ENCODE data around the gene CRTAC1. TPM values are rescaled to one million over a fixed set of nuclear protein-coding genes. Genes with fewer than 3 reads are reported as not detected.

Gene CRTAC1
- total and polyA plus RNA-seq, 2 experiments from 2014 or later: 0.47 to 1.2 TPM

GRCh38 chr10:97923476-97923875, 106.9 kb downstream of the CRTAC1 start (continued):
- TF ChIP-seq, protein P1, sequence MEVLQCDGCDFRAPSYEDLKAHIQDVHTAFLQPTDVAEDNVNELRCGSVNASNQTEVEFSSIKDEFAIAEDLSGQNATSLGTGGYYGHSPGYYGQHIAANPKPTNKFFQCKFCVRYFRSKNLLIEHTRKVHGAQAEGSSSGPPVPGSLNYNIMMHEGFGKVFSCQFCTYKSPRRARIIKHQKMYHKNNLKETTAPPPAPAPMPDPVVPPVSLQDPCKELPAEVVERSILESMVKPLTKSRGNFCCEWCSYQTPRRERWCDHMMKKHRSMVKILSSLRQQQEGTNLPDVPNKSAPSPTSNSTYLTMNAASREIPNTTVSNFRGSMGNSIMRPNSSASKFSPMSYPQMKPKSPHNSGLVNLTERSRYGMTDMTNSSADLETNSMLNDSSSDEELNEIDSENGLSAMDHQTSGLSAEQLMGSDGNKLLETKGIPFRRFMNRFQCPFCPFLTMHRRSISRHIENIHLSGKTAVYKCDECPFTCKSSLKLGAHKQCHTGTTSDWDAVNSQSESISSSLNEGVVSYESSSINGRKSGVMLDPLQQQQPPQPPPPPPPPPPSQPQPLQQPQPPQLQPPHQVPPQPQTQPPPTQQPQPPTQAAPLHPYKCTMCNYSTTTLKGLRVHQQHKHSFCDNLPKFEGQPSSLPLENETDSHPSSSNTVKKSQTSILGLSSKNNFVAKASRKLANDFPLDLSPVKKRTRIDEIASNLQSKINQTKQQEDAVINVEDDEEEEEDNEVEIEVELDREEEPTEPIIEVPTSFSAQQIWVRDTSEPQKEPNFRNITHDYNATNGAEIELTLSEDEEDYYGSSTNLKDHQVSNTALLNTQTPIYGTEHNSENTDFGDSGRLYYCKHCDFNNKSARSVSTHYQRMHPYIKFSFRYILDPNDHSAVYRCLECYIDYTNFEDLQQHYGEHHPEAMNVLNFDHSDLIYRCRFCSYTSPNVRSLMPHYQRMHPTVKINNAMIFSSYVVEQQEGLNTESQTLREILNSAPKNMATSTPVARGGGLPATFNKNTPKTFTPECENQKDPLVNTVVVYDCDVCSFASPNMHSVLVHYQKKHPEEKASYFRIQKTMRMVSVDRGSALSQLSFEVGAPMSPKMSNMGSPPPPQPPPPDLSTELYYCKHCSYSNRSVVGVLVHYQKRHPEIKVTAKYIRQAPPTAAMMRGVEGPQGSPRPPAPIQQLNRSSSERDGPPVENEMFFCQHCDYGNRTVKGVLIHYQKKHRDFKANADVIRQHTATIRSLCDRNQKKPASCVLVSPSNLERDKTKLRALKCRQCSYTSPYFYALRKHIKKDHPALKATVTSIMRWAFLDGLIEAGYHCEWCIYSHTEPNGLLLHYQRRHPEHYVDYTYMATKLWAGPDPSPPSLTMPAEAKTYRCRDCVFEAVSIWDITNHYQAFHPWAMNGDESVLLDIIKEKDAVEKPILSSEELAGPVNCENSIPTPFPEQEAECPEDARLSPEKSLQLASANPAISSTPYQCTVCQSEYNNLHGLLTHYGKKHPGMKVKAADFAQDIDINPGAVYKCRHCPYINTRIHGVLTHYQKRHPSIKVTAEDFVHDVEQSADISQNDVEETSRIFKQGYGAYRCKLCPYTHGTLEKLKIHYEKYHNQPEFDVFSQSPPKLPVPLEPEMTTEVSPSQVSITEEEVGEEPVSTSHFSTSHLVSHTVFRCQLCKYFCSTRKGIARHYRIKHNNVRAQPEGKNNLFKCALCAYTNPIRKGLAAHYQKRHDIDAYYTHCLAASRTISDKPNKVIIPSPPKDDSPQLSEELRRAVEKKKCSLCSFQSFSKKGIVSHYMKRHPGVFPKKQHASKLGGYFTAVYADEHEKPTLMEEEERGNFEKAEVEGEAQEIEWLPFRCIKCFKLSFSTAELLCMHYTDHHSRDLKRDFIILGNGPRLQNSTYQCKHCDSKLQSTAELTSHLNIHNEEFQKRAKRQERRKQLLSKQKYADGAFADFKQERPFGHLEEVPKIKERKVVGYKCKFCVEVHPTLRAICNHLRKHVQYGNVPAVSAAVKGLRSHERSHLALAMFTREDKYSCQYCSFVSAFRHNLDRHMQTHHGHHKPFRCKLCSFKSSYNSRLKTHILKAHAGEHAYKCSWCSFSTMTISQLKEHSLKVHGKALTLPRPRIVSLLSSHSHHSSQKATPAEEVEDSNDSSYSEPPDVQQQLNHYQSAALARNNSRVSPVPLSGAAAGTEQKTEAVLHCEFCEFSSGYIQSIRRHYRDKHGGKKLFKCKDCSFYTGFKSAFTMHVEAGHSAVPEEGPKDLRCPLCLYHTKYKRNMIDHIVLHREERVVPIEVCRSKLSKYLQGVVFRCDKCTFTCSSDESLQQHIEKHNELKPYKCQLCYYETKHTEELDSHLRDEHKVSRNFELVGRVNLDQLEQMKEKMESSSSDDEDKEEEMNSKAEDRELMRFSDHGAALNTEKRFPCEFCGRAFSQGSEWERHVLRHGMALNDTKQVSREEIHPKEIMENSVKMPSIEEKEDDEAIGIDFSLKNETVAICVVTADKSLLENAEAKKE (CRISPR knock-in tag; IDR thresholded peaks at IDR 0.05): no peak
- TF ChIP-seq EZH2phosphoT487 (IDR thresholded peaks at IDR 0.05; ENCODE audit: unreplicated experiment) (no peak), ZNF331 (CRISPR knock-in tag; IDR thresholded peaks at IDR 0.05; ENCODE audit: low read depth) (no peak), JUNB (IDR thresholded peaks at IDR 0.05; ENCODE audit: unreplicated experiment) (no peak), POLR2AphosphoS5 (IDR thresholded peaks at IDR 0.05; ENCODE audit: low read depth) (no peak), ZNF114 (CRISPR knock-in tag; IDR thresholded peaks at IDR 0.05) (no peak), STAT1 (IDR thresholded peaks at IDR 0.05; ENCODE audit: unreplicated experiment) (no peak), NANOG (IDR thresholded peaks at IDR 0.05; ENCODE audit: borderline replicate concordance) (no peak)
- TF ChIP-seq, protein P2, sequence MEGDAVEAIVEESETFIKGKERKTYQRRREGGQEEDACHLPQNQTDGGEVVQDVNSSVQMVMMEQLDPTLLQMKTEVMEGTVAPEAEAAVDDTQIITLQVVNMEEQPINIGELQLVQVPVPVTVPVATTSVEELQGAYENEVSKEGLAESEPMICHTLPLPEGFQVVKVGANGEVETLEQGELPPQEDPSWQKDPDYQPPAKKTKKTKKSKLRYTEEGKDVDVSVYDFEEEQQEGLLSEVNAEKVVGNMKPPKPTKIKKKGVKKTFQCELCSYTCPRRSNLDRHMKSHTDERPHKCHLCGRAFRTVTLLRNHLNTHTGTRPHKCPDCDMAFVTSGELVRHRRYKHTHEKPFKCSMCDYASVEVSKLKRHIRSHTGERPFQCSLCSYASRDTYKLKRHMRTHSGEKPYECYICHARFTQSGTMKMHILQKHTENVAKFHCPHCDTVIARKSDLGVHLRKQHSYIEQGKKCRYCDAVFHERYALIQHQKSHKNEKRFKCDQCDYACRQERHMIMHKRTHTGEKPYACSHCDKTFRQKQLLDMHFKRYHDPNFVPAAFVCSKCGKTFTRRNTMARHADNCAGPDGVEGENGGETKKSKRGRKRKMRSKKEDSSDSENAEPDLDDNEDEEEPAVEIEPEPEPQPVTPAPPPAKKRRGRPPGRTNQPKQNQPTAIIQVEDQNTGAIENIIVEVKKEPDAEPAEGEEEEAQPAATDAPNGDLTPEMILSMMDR (conservative IDR thresholded peaks at IDR 0.05; ENCODE audit: low read depth in 2 of 2): no peak

DNA sequence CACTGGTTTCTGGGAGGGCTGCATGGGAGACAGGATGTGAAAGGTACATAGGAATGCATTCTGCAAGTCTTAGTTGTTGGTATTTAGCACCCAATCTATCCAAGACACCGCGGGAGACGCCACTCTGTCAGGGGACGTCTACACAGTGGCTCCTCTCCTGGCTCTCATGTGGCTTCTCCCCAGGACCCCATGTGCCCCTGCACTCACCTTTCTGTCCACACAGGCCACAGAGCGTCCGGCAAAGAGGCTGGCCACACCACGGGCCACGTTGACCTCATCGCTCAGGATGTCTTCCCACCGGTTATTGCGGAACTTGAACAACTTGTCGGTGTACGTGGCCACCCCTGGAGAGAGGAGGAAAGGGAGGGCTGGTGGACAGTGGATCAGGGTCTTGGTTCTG, 107.4 kb downstream of the CRTAC1 start:
- Histone ChIP-seq H3F3A (replicated peaks; ENCODE audit: low read depth) (no peaks in the 10 kb centered on the region), H4K20me1 (replicated peaks; ENCODE audit: insufficient read depth) (no peaks in the 10 kb centered on the region), H3K4me1 (ENCODE audit: insufficient read depth) (no peaks in the 10 kb centered on the region), H3K79me2 (replicated peaks; ENCODE audit: insufficient read depth) (no peaks in the 10 kb centered on the region), H2AFZ (no peak overlapping the region), H3K4me2 (no peak overlapping the region), H3K27me3 (ENCODE audit: insufficient read depth) (no peaks in the 10 kb centered on the region), H3K9me2 (ENCODE audit: insufficient read depth) (no peaks in the 10 kb centered on the region), H3K4me3 (no peak overlapping the region), H3K27ac (ENCODE audit: low read depth) (no peak overlapping the region), H3K36me3 (ENCODE audit: insufficient read depth) (no peaks in the 10 kb centered on the region)
- Mint-ChIP-seq H3K4me1 (peaks cover 4% of the 10 kb centered on the region; the same call in 1 of the 3 replicates), H3K27ac (no peak overlapping the region), H3K27me3 (ENCODE audit: insufficient read depth, low read depth, poor library complexity) (peaks cover 2% of the 10 kb centered on the region), H3K9me3 (peaks cover 2% of the 10 kb centered on the region; the same call in 2 of the 3 replicates), H3K36me3 (ENCODE audit: low read depth) (no peaks in the 10 kb centered on the region; the same call in 2 of the 3 replicates), H3K4me3 (no peak overlapping the region)
- no peak for ATAC-seq
- no peak for DNase-seq (ENCODE audit: low spot score)
- TF ChIP-seq, protein P1 (CRISPR knock-in tag; IDR thresholded peaks at IDR 0.05): no peak
- TF ChIP-seq NANOG (IDR thresholded peaks at IDR 0.05; ENCODE audit: borderline replicate concordance): no peak

Measured in GM23338 (cell line).